IMR-90 (cell line): ENCODE results near the gene LRIT2. TPM values are rescaled to one million over a fixed set of nuclear protein-coding genes. Genes with fewer than 3 reads are reported as not detected.

Experiments used
- ATAC-seq: fragments of 200-7000 bp; cut with Tn5 transposase; 2 replicates; pipeline ENCODE4 v1.9.1; 2020; ENCODE audit warnings: low read depth, mild to moderate bottlenecking, moderate library complexity
- BruUV-seq: library from RNA; stranded (reverse); fragments of 400-500 nt; replicated peaks from 2 replicates; lab custom pipeline; 2021; lab: Mats Ljungman, UMichigan
- CTCF ChIA-PET: fragments of 300-600 bp; formaldehyde crosslinking; extraction: SDS; loops from one replicate; lab custom pipeline; 2021; ENCODE audit warnings: antibody characterized with exemption; lab: Yijun Ruan, JAX
- POLR2A ChIA-PET: fragments of 300-600 bp; sonication (Branson Sonifier 250); formaldehyde crosslinking; loops from one replicate; lab custom pipeline; 2022; ENCODE audit warnings: antibody characterized with exemption; ENCODE audit not compliant: unreplicated experiment; lab: Charles Lee
- DNase-seq: peaks from one replicate; pipeline ENCODE4 v3.0.0; 2013
- H2AFZ ChIP-seq: replicated peaks from 2 replicates; pipeline ENCODE3; 2013; ENCODE audit warnings: low read length, mild to moderate bottlenecking; ENCODE audit not compliant: poor library complexity
- H2AK5ac ChIP-seq: 2 replicates; pipeline ENCODE4 v1.6.1; 2013; ENCODE audit warnings: low read depth, low read length, inconsistent platforms
- H2AK9ac ChIP-seq: replicated peaks from 2 replicates; pipeline ENCODE3; 2013; ENCODE audit warnings: mild to moderate bottlenecking, low read depth, low read length, moderate library complexity; ENCODE audit not compliant: poor library complexity
- H2BK120ac ChIP-seq: 2 replicates; pipeline ENCODE4 v1.6.1; 2013; ENCODE audit warnings: low read depth, low read length, inconsistent platforms
- H2BK15ac ChIP-seq: 3 replicates; pipeline ENCODE4 v1.6.1; 2013; ENCODE audit warnings: low read depth, low read length, inconsistent platforms
- H2BK20ac ChIP-seq: 2 replicates; pipeline ENCODE4 v1.6.1; 2013; ENCODE audit warnings: low read depth, mild to moderate bottlenecking, inconsistent platforms, low read length, moderate library complexity
- H2BK5ac ChIP-seq: 2 replicates; pipeline ENCODE4 v1.6.1; 2013; ENCODE audit warnings: mild to moderate bottlenecking, low read depth, low read length, inconsistent platforms; ENCODE audit not compliant: poor library complexity, severe bottlenecking
- H3K14ac ChIP-seq: replicated peaks from 2 replicates; pipeline ENCODE4 v1.6.1; 2013; ENCODE audit warnings: low read depth, low read length, inconsistent platforms
- H3K18ac ChIP-seq: 2 replicates; pipeline ENCODE4 v1.6.1; 2013; ENCODE audit warnings: low read depth, low read length, control low read depth
- H3K23ac ChIP-seq: 2 replicates; pipeline ENCODE4 v1.6.1; 2013; ENCODE audit warnings: low read depth, low read length, inconsistent platforms
- H3K27ac ChIP-seq: 2 replicates; pipeline ENCODE4 v1.5.1; 2013; ENCODE audit warnings: mild to moderate bottlenecking, control low read depth, low read length; ENCODE audit not compliant: insufficient read depth
- H3K27me3 ChIP-seq: 2 replicates; pipeline ENCODE4 v1.6.1; 2013; ENCODE audit warnings: low read length; ENCODE audit not compliant: control insufficient read depth, insufficient read depth
- H3K36me3 ChIP-seq: 2 replicates; pipeline ENCODE4 v1.6.1; 2013; ENCODE audit warnings: low read length, mixed read lengths; ENCODE audit not compliant: control insufficient read depth, insufficient read depth
- H3K4ac ChIP-seq: 2 replicates; pipeline ENCODE4 v1.6.1; 2013; ENCODE audit warnings: low read depth, low read length, inconsistent platforms
- H3K4me1 ChIP-seq: 2 replicates; pipeline ENCODE4 v1.6.1; 2013; ENCODE audit warnings: low read length, mixed read lengths; ENCODE audit not compliant: control insufficient read depth, insufficient read depth
- H3K4me2 ChIP-seq: 2 replicates; pipeline ENCODE4 v1.6.1; 2013; ENCODE audit warnings: low read depth, mild to moderate bottlenecking, control low read depth, low read length, moderate library complexity
- H3K4me3 ChIP-seq: 2 replicates; pipeline ENCODE4 v1.5.1; 2013; ENCODE audit warnings: low read depth, mild to moderate bottlenecking, control low read depth, low read length, moderate library complexity; ENCODE audit not compliant: insufficient read depth
- H3K56ac ChIP-seq: 2 replicates; pipeline ENCODE4 v1.6.1; 2013; ENCODE audit warnings: low read length, inconsistent platforms; ENCODE audit not compliant: insufficient read depth; ENCODE audit errors: extremely low read depth
- H3K79me1 ChIP-seq, 2 experiments: 2 replicates each; pipeline ENCODE4 v1.6.1; 2013; ENCODE audit warnings: low read length in 2 of 2, inconsistent platforms in 1 of 2, low read depth in 1 of 2
- H3K9ac ChIP-seq: 2 replicates; pipeline ENCODE4 v1.6.1; 2013; ENCODE audit warnings: low read depth, low read length, control low read depth
- H3K9me1 ChIP-seq: 2 replicates; pipeline ENCODE4 v1.6.1; 2013; ENCODE audit warnings: low read length, inconsistent platforms; ENCODE audit not compliant: insufficient read depth
- H3K9me3 ChIP-seq: 2 replicates; pipeline ENCODE4 v1.6.1; 2013; ENCODE audit warnings: low read length; ENCODE audit not compliant: control insufficient read depth, insufficient read depth
- H4K20me1 ChIP-seq: 2 replicates; pipeline ENCODE4 v1.6.1; 2013; ENCODE audit warnings: low read length, inconsistent platforms; ENCODE audit not compliant: insufficient read depth
- H4K5ac ChIP-seq: 2 replicates; pipeline ENCODE4 v1.6.1; 2013; ENCODE audit warnings: mild to moderate bottlenecking, low read depth, low read length, control low read depth
- H4K8ac ChIP-seq, 2 experiments: 2 replicates each; pipeline ENCODE4 v1.6.1; 2013; ENCODE audit warnings: low read depth in 2 of 2, low read length in 2 of 2, control low read depth in 1 of 2, inconsistent platforms in 1 of 2
- H4K91ac ChIP-seq: 2 replicates; pipeline ENCODE4 v1.6.1; 2013; ENCODE audit warnings: low read depth, low read length, inconsistent platforms; ENCODE audit not compliant: insufficient read depth
- CEBPB ChIP-seq: IDR thresholded peaks from 2 replicates; pipeline ENCODE4 v1.6.1; 2012; ENCODE audit warnings: low read depth, low read length, improper control_type of control experiment
- CHD1 ChIP-seq: IDR thresholded peaks from 2 replicates; pipeline ENCODE4 v1.6.1; 2012; ENCODE audit warnings: low read depth, low read length, improper control_type of control experiment
- RAD21 ChIP-seq: IDR thresholded peaks from 2 replicates; pipeline ENCODE4 v1.6.1; 2012; ENCODE audit warnings: low read length, improper control_type of control experiment
- RFX5 ChIP-seq: IDR thresholded peaks from 2 replicates; pipeline ENCODE4 v1.8.0; 2012; ENCODE audit warnings: low read depth, mild to moderate bottlenecking, low read length, moderate library complexity
- USF2 ChIP-seq: fragments of 150-350 bp; IDR thresholded peaks from 2 replicates; pipeline ENCODE4 v1.6.1; 2017; ENCODE audit warnings: mild to moderate bottlenecking, antibody characterized with exemption, low read length, low read depth
- WGBS, 2 experiments: methylation state at CpG; one replicate each; pipeline versions ENCODE4 v1.1.5 to v1.1.7; 2013; ENCODE audit warnings: missing lambda C conversion rate in 2 of 2; ENCODE audit not compliant: insufficient read length in 1 of 2; ENCODE audit errors: extremely low coverage in 2 of 2; 5-methylcytosine and 5-hydroxymethylcytosine counted together
- dilution Hi-C: fragments of 300-500 bp; cut with HindIII; formaldehyde crosslinking; loops from one replicate; pipeline ENCODE4 v1.14.3; 2018; ENCODE audit warnings: low sequenced_read_pairs; ENCODE audit not compliant: unreplicated experiment
- in situ Hi-C: fragments of 300-500 bp; cut with MboI; formaldehyde crosslinking; loops from 3 replicates; pipeline ENCODE4 v1.14.3; 2019; ENCODE audit warnings: low sequenced_read_pairs, inconsistent platforms, mixed read lengths
- intact Hi-C: fragments of 100-400 bp; cut with micrococcal nuclease; formaldehyde crosslinking; loops from 2 replicates; pipeline ENCODE4 v1.10.0; 2022
- polyA plus RNA-seq, 3 experiments: library from polyadenylated mRNA; depleted of rRNA; stranded (reverse); fragments of >200 nt; gene quantifications; 2 replicates each; pipeline ENCODE4 v1.2.3, GENCODE V29; 2012; ENCODE audit warnings: low replicate concordance in 1 of 3
- total RNA-seq: library from RNA; depleted of rRNA; stranded (reverse); fragments of >200 nt; gene quantifications from 2 replicates; pipeline ENCODE4 v1.2.3, GENCODE V29; 2012
- TF ChIP-seq, protein P1 (sequence below): fragments of 150-350 bp; IDR thresholded peaks from 2 replicates; pipeline ENCODE4 v1.6.1; 2016; ENCODE audit warnings: low read depth, mild to moderate bottlenecking, low read length, moderate library complexity, borderline replicate concordance

The LRIT2 gene
- total and polyA plus RNA-seq, 2 of the 4 experiments (the other 2 are of a cell fraction), result not detected

DNA sequence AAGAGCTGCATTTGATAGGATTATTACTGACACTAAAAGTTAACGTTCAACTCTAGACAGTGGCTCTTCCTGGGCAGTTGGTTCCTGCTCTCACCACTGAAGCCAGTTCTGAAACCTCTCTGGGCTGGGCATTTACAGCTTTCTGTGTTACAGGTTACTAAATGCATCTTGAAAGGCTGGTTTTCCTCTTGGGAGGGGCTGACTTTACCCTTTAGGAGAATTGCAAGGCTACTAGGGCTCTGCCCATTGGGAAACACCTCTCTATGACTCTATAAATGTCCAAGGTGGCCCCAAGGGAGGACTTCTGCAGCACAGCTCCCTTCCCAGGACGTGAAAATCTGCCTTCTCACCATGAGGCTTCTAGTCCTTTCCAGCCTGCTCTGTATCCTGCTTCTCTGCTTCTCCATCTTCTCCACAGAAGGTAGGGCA, 51.8 kb downstream of the LRIT2 start, which contains the start of gene GPR15LG:
Gene GPR15LG, plus strand, starts transcription at position 301 of the 429 bp plus-strand sequence. Its CDS starts 51 bp downstream, at position 352.
- DNase-seq (no peak), ATAC-seq (no peak)
- Histone ChIP-seq H3K14ac (no peak within 1 kb of the TSS), H2AK9ac (no peak within 1 kb of the TSS), H2BK120ac (no peak within 1 kb of the TSS), H3K4me1 (no peaks in the 10 kb centered on the region), H4K91ac (no peak within 1 kb of the TSS), H3K9ac (no peak within 1 kb of the TSS), H3K18ac (no peak within 1 kb of the TSS), H3K9me3 (no peaks in the 10 kb centered on the region), H2BK20ac (no peak within 1 kb of the TSS), H4K8ac (no peak within 1 kb of the TSS), H3K56ac (no peak within 1 kb of the TSS), H3K79me1 (no peaks in the 10 kb centered on the region), H3K36me3 (no peaks in the 10 kb centered on the region), H3K27ac (no peak within 1 kb of the TSS), H2AFZ (no peak within 1 kb of the TSS), H3K23ac (no peak within 1 kb of the TSS), H3K4me2 (no peak within 1 kb of the TSS), H2BK15ac (no peak within 1 kb of the TSS), H3K9me1 (0 out of 2 replicates have a peak, but pooled peaks cover 4% of the 10 kb centered on the region), H4K20me1 (no peaks in the 10 kb centered on the region), H4K5ac (no peak within 1 kb of the TSS), H3K4me3 (no peak within 1 kb of the TSS), H3K4ac (no peak within 1 kb of the TSS), H2BK5ac (no peak within 1 kb of the TSS), H3K27me3 (no peaks in the 10 kb centered on the region), H2AK5ac (no peak within 1 kb of the TSS)
- in situ Hi-C loops (no loop called here), intact Hi-C loops (no loop called here), dilution Hi-C loops (no loop called here)
- POLR2A ChIA-PET, result no interaction called here
- WGBS, 2 experiments, result no CpG with 5 or more reads among the region's 2 CpGs
- BruUV-seq, result no TSS peak
- TF ChIP-seq CHD1 (no peak), USF2 (no peak), RFX5 (no peak), RAD21 (no peak), CEBPB (no peak)
- TF ChIP-seq, protein P1, sequence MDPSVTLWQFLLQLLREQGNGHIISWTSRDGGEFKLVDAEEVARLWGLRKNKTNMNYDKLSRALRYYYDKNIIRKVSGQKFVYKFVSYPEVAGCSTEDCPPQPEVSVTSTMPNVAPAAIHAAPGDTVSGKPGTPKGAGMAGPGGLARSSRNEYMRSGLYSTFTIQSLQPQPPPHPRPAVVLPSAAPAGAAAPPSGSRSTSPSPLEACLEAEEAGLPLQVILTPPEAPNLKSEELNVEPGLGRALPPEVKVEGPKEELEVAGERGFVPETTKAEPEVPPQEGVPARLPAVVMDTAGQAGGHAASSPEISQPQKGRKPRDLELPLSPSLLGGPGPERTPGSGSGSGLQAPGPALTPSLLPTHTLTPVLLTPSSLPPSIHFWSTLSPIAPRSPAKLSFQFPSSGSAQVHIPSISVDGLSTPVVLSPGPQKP, result no peak
- CTCF ChIA-PET, result interaction anchor here (0.6 kb wide), 1 partner anchor 25 kb away, joined by 5 read pairs; no protein-coding TSS in a partner anchor
